GM23338 (cell line): ENCODE data around the gene JAKMIP1. TPM values are rescaled to one million over a fixed set of nuclear protein-coding genes. Genes with fewer than 3 reads are reported as not detected.

Experiments used
- ATAC-seq: fragments of 200-7000 bp; cut with Tn5 transposase; 3 replicates; pipeline ENCODE4 v1.9.1; 2020
- DNase-seq: peaks from one replicate; pipeline ENCODE4 v3.0.0-alpha.2; 2015; ENCODE audit warnings: low spot score
- H2AFZ ChIP-seq: fragments of 200-600 bp; sonication (generic); 2 replicates; pipeline ENCODE4 v1.8.0; 2016; ENCODE audit warnings: antibody characterized with exemption, mild to moderate bottlenecking, moderate library complexity
- H3F3A ChIP-seq: fragments of 200-600 bp; sonication (generic); replicated peaks from 2 replicates; pipeline ENCODE4 v1.8.0; 2017; ENCODE audit warnings: antibody characterized with exemption, mixed run types, low read depth
- H3K27ac ChIP-seq: fragments of 200-600 bp; sonication (generic); 2 replicates; pipeline ENCODE4 v1.6.1; 2016; ENCODE audit warnings: low read depth
- H3K27me3 ChIP-seq: fragments of 200-600 bp; sonication (generic); 2 replicates; pipeline ENCODE4 v1.8.0; 2016; ENCODE audit warnings: mild to moderate bottlenecking, mixed run types, moderate library complexity; ENCODE audit not compliant: insufficient read depth
- H3K36me3 ChIP-seq: fragments of 200-600 bp; sonication (generic); 2 replicates; pipeline ENCODE4 v1.8.0; 2016; ENCODE audit warnings: mild to moderate bottlenecking; ENCODE audit not compliant: insufficient read depth
- H3K4me1 ChIP-seq: fragments of 200-600 bp; sonication (generic); 2 replicates; pipeline ENCODE4 v1.8.0; 2016; ENCODE audit warnings: mild to moderate bottlenecking, moderate library complexity; ENCODE audit not compliant: insufficient read depth
- H3K4me2 ChIP-seq: fragments of 200-600 bp; sonication (generic); 2 replicates; pipeline ENCODE4 v1.7.1; 2017; ENCODE audit warnings: mixed run types
- H3K4me3 ChIP-seq: fragments of 200-600 bp; sonication (generic); 2 replicates; pipeline ENCODE4 v1.6.1; 2016; ENCODE audit warnings: mixed run types
- H3K79me2 ChIP-seq: fragments of 200-600 bp; sonication (generic); replicated peaks from 2 replicates; pipeline ENCODE4 v1.8.0; 2017; ENCODE audit warnings: mild to moderate bottlenecking; ENCODE audit not compliant: insufficient read depth
- H3K9me2 ChIP-seq: fragments of 200-600 bp; sonication (generic); 2 replicates; pipeline ENCODE4 v1.8.0; 2017; ENCODE audit not compliant: insufficient read depth
- H4K20me1 ChIP-seq: fragments of 200-600 bp; sonication (generic); replicated peaks from 2 replicates; pipeline ENCODE4 v1.8.0; 2017; ENCODE audit warnings: mild to moderate bottlenecking; ENCODE audit not compliant: insufficient read depth
- H3K27ac Mint-ChIP-seq: 2 replicates; pipeline ENCODE4 v1.8.0; 2020; ENCODE audit warnings: inconsistent platforms, mild to moderate bottlenecking, moderate library complexity, mixed read lengths
- H3K27me3 Mint-ChIP-seq: 3 replicates; pipeline ENCODE4 v1.8.0; 2022; ENCODE audit warnings: low read depth, mild to moderate bottlenecking, moderate library complexity, mixed read lengths, inconsistent platforms; ENCODE audit not compliant: insufficient read depth, poor library complexity
- H3K36me3 Mint-ChIP-seq: 3 replicates; pipeline ENCODE4 v1.8.0; 2021; ENCODE audit warnings: low read depth, mild to moderate bottlenecking, inconsistent platforms, moderate library complexity, mixed read lengths
- H3K4me1 Mint-ChIP-seq: 3 replicates; pipeline ENCODE4 v1.8.0; 2020; ENCODE audit warnings: mild to moderate bottlenecking, inconsistent platforms, mixed read lengths
- H3K4me3 Mint-ChIP-seq: 3 replicates; pipeline ENCODE4 v1.8.0; 2021; ENCODE audit warnings: moderate library complexity, mild to moderate bottlenecking, inconsistent platforms, mixed read lengths
- H3K9me3 Mint-ChIP-seq: 3 replicates; pipeline ENCODE4 v1.8.0; 2020; ENCODE audit warnings: moderate library complexity, mild to moderate bottlenecking, inconsistent platforms, mixed read lengths
- EZH2 ChIP-seq: fragments of 200-600 bp; sonication (generic); IDR thresholded peaks from one replicate; pipeline ENCODE4 v1.8.0; 2017; ENCODE audit warnings: antibody characterized with exemption, mild to moderate bottlenecking, low read depth; ENCODE audit not compliant: unreplicated experiment
- EZH2phosphoT487 ChIP-seq: fragments of 200-600 bp; sonication (generic); IDR thresholded peaks from one replicate; pipeline ENCODE4 v1.8.1; 2018; ENCODE audit warnings: antibody characterized with exemption; ENCODE audit not compliant: unreplicated experiment
- JUNB ChIP-seq: IDR thresholded peaks from one replicate; pipeline ENCODE4 v1.6.1; 2016; ENCODE audit warnings: antibody characterized with exemption; ENCODE audit not compliant: unreplicated experiment
- REST ChIP-seq: IDR thresholded peaks from one replicate; pipeline ENCODE4 v1.6.1; 2018; ENCODE audit warnings: antibody characterized with exemption; ENCODE audit not compliant: unreplicated experiment
- ZNF114 ChIP-seq: fragments of 250-450 bp; sonication (Bioruptor Pico); IDR thresholded peaks from 2 replicates; pipeline ENCODE4 v1.5.0; 2020; ENCODE audit warnings: mild to moderate bottlenecking, moderate library complexity
- ZNF331 ChIP-seq: fragments of 250-450 bp; sonication (Bioruptor Pico); IDR thresholded peaks from 2 replicates; pipeline ENCODE4 v1.5.0; 2020; ENCODE audit warnings: low read depth, mild to moderate bottlenecking, moderate library complexity
- polyA plus RNA-seq: library from polyadenylated mRNA; unstranded; fragments of >200 nt; fragmentation: Nextera tagmentation; extraction: Ambion mirVana; gene quantifications from 2 replicates; pipeline ENCODE4 v1.2.1, GENCODE V29; 2016
- total RNA-seq: library from RNA; depleted of rRNA; stranded (reverse); fragments of >200 nt; shearing (Covaris generic); gene quantifications from 2 replicates; pipeline ENCODE4 v1.2.3, GENCODE V29; 2014
- TF ChIP-seq, protein P1 (sequence below): IDR thresholded peaks from 2 replicates; pipeline ENCODE4 v1.6.1; 2016; ENCODE audit warnings: antibody characterized with exemption
- TF ChIP-seq, protein P2 (sequence below), 2 experiments: fragments of 200-600 bp in 1 of 2; sonication (generic) in 1 of 2; conservative IDR thresholded peaks; 2 replicates each; pipeline versions ENCODE4 v1.5.1 to v1.6.1; 2016 to 2017; ENCODE audit warnings: antibody characterized with exemption in 2 of 2, low read depth in 2 of 2, mild to moderate bottlenecking in 2 of 2, moderate library complexity in 1 of 2

Gene JAKMIP1
- total and polyA plus RNA-seq, 2 experiments from 2014 or later: 4.6 to 5.1 TPM

GRCh38 chr4:6047130-6047673, 153.1 kb downstream of the JAKMIP1 start (continued):
- TF ChIP-seq, protein P1, sequence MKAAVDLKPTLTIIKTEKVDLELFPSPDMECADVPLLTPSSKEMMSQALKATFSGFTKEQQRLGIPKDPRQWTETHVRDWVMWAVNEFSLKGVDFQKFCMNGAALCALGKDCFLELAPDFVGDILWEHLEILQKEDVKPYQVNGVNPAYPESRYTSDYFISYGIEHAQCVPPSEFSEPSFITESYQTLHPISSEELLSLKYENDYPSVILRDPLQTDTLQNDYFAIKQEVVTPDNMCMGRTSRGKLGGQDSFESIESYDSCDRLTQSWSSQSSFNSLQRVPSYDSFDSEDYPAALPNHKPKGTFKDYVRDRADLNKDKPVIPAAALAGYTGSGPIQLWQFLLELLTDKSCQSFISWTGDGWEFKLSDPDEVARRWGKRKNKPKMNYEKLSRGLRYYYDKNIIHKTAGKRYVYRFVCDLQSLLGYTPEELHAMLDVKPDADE: no peak
- TF ChIP-seq EZH2: no peak
- TF ChIP-seq, protein P2, sequence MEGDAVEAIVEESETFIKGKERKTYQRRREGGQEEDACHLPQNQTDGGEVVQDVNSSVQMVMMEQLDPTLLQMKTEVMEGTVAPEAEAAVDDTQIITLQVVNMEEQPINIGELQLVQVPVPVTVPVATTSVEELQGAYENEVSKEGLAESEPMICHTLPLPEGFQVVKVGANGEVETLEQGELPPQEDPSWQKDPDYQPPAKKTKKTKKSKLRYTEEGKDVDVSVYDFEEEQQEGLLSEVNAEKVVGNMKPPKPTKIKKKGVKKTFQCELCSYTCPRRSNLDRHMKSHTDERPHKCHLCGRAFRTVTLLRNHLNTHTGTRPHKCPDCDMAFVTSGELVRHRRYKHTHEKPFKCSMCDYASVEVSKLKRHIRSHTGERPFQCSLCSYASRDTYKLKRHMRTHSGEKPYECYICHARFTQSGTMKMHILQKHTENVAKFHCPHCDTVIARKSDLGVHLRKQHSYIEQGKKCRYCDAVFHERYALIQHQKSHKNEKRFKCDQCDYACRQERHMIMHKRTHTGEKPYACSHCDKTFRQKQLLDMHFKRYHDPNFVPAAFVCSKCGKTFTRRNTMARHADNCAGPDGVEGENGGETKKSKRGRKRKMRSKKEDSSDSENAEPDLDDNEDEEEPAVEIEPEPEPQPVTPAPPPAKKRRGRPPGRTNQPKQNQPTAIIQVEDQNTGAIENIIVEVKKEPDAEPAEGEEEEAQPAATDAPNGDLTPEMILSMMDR (conservative IDR thresholded peaks at IDR 0.05; ENCODE audit: low read depth in 2 of 2): no peak

DNA sequence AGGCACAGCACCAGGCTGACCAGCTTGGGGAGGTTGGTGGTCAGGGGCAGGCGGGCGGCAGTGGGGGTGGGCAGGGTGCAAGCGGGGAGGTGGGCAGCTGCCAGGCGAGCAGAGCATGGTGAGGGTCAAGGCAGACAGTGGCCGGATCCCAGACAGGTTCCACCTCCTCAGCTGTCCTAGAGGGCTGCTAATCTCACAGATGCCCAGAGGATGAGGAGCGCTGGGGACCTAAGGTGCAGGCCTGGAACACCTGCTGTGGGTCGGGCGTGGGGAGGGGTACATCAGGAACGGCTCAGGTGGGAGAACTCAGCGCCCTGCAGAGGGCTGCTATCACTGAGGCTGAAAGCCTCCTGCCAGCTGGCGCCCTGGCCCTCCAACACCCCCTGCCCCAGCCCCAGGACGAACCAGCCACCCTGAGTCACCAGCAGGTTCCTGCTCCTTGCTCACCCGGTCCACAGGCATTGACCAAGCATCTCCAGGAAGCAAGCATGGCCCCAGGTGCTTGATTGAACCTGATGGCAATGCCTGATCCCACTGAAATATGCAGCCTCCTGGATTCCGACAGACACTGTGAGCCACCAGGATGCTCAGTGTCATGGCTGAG, 153.7 kb downstream of the JAKMIP1 start:
- TF ChIP-seq ZNF114 (CRISPR knock-in tag) (no peak), REST (no peak), EZH2phosphoT487 (no peak), JUNB (no peak), ZNF331 (CRISPR knock-in tag) (no peak)
- TF ChIP-seq, protein P2 (conservative IDR thresholded peaks at IDR 0.05; ENCODE audit: low read depth in 2 of 2): no peak
- TF ChIP-seq, protein P1: no peak
- H4K20me1 ChIP-seq: no peaks in the 10 kb centered on the region
- Mint-ChIP-seq H3K4me3 (no peak overlapping the region), H3K4me1 (peaks cover 4% of the 10 kb centered on the region; the same call in 1 of the 3 replicates), H3K27ac (no peak overlapping the region), H3K36me3 (no peaks in the 10 kb centered on the region), H3K9me3 (no peaks in the 10 kb centered on the region), H3K27me3 (no peaks in the 10 kb centered on the region)
- H3K27ac ChIP-seq: no peak overlapping the region
- H3K27me3 ChIP-seq: no peaks in the 10 kb centered on the region
- H3F3A ChIP-seq: no peaks in the 10 kb centered on the region
- H2AFZ ChIP-seq: no peak overlapping the region
- no peaks in the 10 kb centered on the region for H3K79me2 ChIP-seq
- H3K36me3 ChIP-seq: no peaks in the 10 kb centered on the region
- H3K4me1 ChIP-seq: no peaks in the 10 kb centered on the region
- no peaks in the 10 kb centered on the region for H3K9me2 ChIP-seq
- H3K4me2 ChIP-seq: no peak overlapping the region
- H3K4me3 ChIP-seq: no peak overlapping the region
- DNase-seq: no peak
- no peak for ATAC-seq
